HCEC 1CT (cell line): ENCODE results near the gene COA8.

Experiments used
- DNase-seq: peaks from one replicate; pipeline ENCODE4 v3.0.0-alpha.2; 2017

Gene COA8

DNA sequence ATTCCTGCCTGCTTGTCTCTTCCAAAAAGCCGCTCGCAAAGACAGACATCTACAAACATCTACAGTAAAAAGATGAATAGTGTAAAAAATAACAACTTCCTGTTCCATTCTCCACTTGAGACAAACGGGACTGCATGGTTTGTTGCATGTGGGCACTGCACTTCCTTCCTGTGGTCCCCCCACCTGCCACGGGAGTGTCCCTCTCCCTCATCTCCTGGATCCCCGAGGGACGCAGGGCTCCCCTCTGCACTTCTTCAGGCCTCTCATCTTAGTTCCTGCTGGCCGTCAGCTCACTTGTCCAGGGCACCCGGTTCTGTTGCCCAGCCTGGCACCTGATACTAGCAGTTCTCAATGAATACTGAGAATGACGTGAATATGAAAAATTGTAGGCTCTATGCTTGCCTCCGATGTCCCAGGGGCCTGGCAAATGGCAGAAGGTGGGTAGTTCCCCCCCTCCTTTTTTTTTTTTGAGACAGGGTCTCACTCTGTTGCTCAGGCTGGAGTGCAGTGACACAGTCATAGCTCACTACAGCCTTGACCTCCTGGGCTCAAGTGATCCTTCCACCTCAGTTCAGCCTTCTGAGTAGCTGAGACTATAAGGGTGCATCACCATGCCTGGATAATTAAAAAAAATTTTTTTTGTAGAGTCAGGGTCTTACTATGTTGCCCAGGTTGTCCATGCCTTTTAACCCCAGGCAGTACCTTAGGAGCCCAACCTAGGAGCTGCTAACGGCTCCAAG lies 62.8 kb downstream of the COA8 start:
- DNase-seq = no peak

DNA sequence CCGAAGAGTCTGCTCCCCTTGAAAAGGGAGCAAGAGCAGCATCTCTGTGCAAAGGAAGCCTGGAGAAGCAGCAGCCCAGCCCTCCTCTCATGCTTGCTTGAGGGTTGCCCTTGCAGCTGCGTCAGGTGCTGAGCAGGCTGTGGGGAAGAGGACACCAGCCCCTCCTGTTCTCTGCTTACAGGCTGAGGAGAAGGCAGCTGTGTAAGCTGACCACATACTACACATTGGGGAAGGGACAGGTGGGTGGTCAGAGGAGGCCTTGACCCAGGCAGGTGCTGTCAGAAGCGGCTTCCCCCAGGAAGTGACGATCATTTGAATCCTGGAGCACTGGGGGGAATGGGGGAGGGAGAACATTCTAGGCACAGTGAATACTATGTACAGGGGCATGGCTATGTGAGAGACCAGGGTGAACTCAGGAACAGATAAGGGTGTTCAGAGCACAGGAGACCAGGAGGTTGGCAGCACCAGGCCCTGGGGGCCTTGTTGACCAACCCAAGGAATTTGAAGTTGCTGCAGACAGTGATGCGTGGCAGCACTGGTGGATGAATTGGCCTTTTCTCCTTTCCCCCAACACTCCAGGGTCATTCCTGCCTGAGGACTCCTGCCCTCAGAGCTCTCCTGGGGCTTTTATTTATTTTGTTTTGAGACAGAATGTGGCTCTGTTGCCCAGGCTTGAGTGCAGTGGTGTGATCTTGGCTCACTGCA lies 63.5 kb downstream of the COA8 start:
- no peak for DNase-seq

DNA sequence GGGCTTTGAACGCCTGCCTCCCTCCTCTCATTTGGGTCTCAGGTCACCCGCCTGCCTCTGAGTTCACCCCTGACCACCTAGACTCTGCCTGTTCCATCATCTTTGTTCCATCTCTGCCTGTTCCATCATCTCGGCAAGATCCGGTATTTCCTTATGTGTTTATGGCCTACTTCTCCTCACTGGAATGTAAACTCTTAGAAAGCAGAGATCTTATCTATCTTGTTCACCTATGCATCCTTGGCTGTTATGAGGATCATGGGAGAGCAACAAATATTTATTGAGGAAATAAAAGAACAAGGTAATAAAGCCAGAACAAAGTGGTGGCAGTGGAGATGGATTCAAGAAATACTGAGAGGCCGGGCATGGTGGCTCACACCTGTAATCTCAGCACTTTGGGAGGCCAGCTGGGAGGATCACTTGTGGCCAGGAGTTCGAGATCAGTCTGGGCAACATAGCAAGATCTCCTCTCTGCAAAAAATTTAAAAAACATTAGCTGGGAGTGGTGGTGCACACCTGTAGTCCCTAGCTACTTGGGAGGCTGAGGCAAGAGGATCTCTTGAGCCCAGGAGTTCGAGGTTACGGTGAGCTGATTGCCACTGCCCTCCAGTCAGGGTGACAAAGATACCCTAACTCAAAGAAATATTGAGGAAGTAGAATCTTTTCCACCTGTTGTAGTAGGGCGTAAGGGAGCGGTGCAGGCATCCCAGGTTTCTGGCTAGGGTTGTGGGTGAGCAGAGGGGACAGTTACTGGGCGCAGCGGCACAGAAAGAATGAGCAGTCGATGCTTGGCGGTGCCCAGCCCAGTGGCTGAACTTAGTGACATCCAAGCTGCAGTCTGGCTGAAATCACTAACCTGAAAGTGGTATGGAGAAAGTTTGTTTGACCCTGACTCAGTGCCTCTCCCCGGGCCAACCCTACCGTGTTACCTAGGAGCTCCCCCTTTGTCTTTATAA lies 64.6 kb downstream of the COA8 start:
- no peak for DNase-seq

DNA sequence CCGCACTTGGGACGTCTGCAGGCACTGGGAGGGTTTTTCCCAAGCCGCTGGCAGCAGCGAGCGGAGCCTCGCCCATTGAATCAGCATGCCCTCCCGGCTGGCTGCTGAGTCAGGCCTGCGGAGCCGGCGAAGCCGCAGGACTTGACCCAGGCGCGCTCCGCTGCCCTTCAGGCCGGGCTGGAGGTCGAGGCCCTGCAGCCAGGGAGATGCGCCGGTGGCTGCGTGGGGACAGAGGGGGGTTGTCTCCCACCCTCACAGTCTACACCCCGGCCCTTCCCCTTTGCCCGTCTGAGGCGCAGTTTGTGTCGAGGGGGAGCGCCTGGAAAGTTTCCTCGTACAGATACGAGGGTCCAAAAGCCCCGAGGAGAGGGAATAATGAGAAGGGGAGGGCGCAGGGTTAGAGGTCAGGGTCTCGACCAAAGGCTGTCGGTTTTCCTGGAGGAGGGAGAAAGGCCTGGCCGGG lies 65.5 kb downstream of the COA8 start:
- DNase-seq = peak; percentile 82

DNA sequence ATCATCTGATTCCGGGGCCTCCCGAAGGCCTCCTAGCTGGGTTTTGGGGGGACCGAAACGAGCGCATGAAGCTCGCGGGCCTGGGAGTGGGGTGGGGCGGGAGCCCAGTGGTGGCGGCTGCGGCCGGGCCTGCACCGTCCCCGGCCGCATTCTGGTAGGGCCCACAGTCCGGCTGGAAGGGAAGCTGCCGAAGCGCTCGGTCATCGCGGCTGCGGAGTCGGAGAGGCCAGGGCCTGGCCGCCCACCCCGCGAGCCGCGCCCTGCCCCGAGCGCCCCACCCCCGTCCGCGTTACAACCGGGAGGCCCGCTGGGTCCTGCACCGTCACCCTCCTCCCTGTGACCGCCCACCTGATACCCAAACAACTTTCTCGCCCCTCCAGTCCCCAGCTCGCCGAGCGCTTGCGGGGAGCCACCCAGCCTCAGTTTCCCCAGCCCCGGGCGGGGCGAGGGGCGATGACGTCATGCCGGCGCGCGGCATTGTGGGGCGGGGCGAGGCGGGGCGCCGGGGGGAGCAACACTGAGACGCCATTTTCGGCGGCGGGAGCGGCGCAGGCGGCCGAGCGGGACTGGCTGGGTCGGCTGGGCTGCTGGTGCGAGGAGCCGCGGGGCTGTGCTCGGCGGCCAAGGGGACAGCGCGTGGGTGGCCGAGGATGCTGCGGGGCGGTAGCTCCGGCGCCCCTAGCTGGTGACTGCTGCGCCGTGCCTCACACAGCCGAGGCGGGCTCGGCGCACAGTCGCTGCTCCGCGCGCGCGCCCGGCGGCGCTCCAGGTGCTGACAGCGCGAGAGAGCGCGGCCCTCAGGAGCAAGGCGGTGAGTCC lies 66.1 kb downstream of the COA8 start, which contains the start of gene KLC1:
Gene KLC1, plus strand, starts transcription at position 528 of the 819 bp plus-strand sequence. CDS start 25,354 bp downstream, outside the sequence.
- peak; percentile 62 for DNase-seq

DNA sequence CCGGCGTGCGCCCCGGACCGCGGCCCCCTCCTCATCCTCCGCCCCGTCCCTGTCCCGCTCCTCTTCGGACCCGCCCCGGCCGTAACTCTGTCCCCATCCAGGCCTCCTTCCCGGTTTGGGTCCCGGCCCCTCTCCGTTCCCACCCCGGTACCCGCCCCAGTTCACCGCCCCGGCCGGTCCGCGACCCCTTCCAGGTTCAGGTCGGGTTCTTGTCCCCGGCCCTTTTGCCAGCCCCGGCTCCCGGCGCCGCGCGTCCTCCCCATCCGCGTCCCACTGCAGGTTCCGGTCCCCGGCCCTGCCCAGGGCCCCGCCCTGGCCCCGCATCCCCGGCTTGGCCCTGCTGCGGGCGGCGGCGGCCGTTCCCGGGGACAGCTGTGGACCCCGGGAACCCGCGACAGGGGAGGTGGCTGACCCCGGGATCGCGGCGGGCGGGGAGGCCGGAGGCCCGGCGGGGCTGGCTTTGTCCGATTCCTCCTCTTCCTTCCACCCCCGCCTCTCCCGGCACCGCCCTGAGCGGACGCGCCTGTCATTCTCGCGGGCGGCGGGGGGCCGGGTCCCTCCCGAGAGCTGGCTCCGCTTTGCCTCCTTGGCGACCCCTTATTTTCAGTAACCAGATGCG lies 66.9 kb downstream of the COA8 start:
- peak; percentile 13 for DNase-seq

DNA sequence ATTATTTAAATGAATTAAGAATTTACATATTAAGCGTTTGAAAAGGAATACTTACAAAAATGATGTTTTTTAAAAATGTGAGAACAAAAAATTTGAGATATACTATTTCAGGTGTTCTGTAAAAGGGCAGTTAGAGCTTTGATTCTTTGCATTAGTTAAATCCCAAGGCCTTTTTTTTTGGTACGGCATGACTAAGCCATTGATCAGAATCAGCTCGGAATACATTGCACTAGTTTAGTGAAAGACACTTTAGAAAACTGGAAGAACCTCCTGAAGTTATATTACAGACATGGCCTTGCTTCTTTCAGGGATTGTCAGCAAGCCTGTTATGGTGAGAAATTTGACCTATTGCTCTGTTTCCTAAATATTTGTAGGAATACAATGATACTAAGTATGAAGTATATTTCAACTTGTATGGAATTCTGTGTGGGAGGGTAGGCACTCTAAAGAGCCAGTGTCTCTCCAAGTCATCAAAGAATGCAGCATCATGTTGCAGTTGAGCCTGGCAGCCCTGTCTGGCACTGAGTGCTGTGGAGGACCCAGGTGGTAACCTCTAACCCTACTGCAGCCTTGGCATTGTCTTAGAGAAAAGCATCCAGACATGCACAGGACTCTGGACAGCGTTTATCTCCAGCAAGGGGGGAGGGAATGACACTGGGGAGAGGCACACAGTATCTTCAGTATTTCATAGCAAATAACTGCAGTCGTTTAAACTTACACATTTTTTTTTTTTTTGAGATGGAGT lies 67.8 kb downstream of the COA8 start:
- peak; percentile 7 for DNase-seq

DNA sequence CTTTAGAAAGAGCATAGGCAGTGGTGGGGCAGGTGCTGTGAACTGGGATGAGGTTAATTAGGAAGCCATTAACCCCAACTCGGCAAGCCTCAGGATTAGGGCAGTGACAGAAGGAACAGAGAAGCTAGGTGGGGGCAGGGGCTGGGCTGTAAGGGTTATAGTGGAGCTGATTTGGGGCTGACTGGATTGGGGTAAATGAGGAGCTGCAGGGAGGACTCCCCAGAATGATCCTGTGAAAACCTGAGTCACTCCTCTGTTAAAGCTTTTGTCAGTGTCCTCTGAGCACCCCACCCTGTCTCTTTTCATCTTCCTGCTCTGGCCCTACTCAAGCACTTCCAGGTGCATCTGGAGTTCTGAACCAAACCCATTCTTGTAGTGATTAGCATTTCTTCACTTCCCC lies 70.6 kb downstream of the COA8 start:
- DNase-seq = no peak

DNA sequence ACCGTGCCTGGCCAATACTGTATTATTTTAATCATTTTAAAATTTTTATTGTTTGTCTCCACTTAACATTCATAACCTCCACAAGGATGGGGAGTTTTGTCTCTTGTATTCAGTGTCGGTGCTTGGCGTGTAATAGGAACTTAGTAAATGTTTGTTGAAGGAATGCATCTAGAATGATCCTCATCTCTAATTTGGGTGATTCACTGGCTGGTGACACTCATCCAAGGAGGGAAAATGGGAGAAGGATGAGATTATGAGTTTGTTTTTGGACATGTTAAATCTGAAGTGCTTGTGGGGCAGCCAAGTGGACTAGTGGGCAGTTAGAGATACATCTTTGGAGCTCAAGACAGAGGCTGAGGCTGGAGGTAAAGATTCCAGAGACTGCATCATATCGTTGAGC lies 71.4 kb downstream of the COA8 start:
- DNase-seq = no peak

DNA sequence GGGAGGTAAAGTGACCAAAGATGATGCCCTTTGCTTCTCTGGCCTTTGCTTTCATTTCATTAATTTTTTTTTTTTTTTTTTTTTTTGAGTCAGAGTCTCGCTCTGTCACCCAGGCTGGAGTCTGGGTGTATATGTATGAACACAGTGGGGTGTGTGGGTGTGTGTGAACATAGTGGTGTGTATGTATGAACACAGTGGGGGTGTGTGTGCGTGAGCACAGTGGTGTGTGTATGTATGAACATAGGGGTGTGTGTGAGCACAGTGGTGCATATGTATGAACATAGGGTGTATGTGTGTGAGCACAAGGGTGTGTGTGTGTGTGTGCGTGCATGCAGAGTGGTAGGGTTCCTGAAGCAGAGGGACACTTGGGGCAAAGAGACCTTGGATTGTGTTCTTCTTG lies 75.8 kb downstream of the COA8 start:
- no peak for DNase-seq
